H1 (cell line): ENCODE measurements around the gene SSH2. TPM values are rescaled to one million over a fixed set of nuclear protein-coding genes. Genes with fewer than 3 reads are reported as not detected.

Experiments
- CTCF ChIA-PET: fragments of 300-600 bp; sonication (Branson Sonifier 250); formaldehyde crosslinking; loops from one replicate; lab custom pipeline; 2021; ENCODE audit not compliant: partially characterized antibody; lab: Charles Lee
- POLR2A ChIA-PET: fragments of 300-600 bp; sonication (Branson Sonifier 250); formaldehyde crosslinking; loops from one replicate; lab custom pipeline; 2021; ENCODE audit warnings: inconsistent platforms; ENCODE audit not compliant: partially characterized antibody; lab: Charles Lee
- DNase-seq, 2 experiments: peaks; one replicate each; pipeline versions ENCODE4 v3.0.0 to v3.0.0-alpha.2; 2010 to 2022; ENCODE audit warnings: low spot score in 2 of 2, low read depth in 1 of 2, mixed read lengths in 1 of 2
- FAIRE-seq: peaks from 2 replicates; lab custom pipeline; 2011; peaks lifted over from hg19 to GRCh38; lab: Jason Lieb, UNC
- H2AFZ ChIP-seq: 2 replicates; pipeline ENCODE4 v1.8.1; 2012; ENCODE audit warnings: low read length, inconsistent platforms
- H2AK5ac ChIP-seq: 2 replicates; pipeline ENCODE4 v1.6.1; 2013; ENCODE audit warnings: low read depth, low read length
- H2BK120ac ChIP-seq: replicated peaks from 2 replicates; pipeline ENCODE3; 2013; ENCODE audit warnings: low read depth, low read length, inconsistent platforms
- H2BK12ac ChIP-seq: 2 replicates; pipeline ENCODE4 v1.6.1; 2013; ENCODE audit warnings: low read depth, low read length
- H2BK15ac ChIP-seq: 2 replicates; pipeline ENCODE4 v1.6.1; 2013; ENCODE audit warnings: low read length
- H2BK20ac ChIP-seq: 2 replicates; pipeline ENCODE4 v1.6.1; 2013; ENCODE audit warnings: low read length
- H2BK5ac ChIP-seq: 2 replicates; pipeline ENCODE4 v1.6.1; 2013; ENCODE audit warnings: low read depth, low read length
- H3K14ac ChIP-seq: 2 replicates; pipeline ENCODE4 v1.6.1; 2013; ENCODE audit warnings: inconsistent platforms; ENCODE audit not compliant: insufficient read length
- H3K18ac ChIP-seq: 2 replicates; pipeline ENCODE4 v1.6.1; 2013; ENCODE audit warnings: low read length; ENCODE audit errors: extremely low read depth
- H3K23ac ChIP-seq: 2 replicates; pipeline ENCODE4 v1.6.1; 2013; ENCODE audit warnings: inconsistent platforms; ENCODE audit not compliant: insufficient read length
- H3K23me2 ChIP-seq: 2 replicates; pipeline ENCODE4 v1.6.1; 2013; ENCODE audit warnings: low read depth, low read length
- H3K27ac ChIP-seq: 2 replicates; pipeline ENCODE4 v1.6.1; 2011; ENCODE audit warnings: low read depth, low read length, inconsistent platforms
- H3K27me3 ChIP-seq, 4 experiments: replicated peaks in 1 of 4; 1 replicate in 1 of 4; 2 replicates in 3 of 4; pipeline versions ENCODE4 v1.6.1 to v1.8.1; 2011 to 2013; ENCODE audit warnings: low read length in 3 of 4, mild to moderate bottlenecking in 3 of 4, inconsistent platforms in 2 of 4, mixed read lengths in 2 of 4, moderate library complexity in 1 of 4; ENCODE audit not compliant: control insufficient read depth in 3 of 4, insufficient read depth in 3 of 4; ENCODE audit errors: extremely low read depth in 1 of 4
- H3K36me3 ChIP-seq, 4 experiments: 2 replicates each; pipeline versions ENCODE4 v1.6.1 to v1.8.1; 2011 to 2013; ENCODE audit warnings: mild to moderate bottlenecking in 4 of 4, low read length in 3 of 4, moderate library complexity in 2 of 4, control low read depth in 1 of 4, inconsistent platforms in 1 of 4; ENCODE audit not compliant: insufficient read depth in 4 of 4, control insufficient read depth in 2 of 4
- H3K4ac ChIP-seq: replicated peaks from 2 replicates; pipeline ENCODE3; 2013; ENCODE audit warnings: low read length, low read depth, mixed read lengths, inconsistent platforms; ENCODE audit not compliant: insufficient read length
- H3K4me1 ChIP-seq, 4 experiments: replicated peaks in 1 of 4; 1 replicate in 1 of 4; 2 replicates in 3 of 4; pipeline versions ENCODE4 v1.6.1 to v1.8.1; 2011 to 2013; ENCODE audit warnings: low read length in 3 of 4, inconsistent platforms in 2 of 4, mixed read lengths in 1 of 4; ENCODE audit not compliant: insufficient read depth in 4 of 4, control insufficient read depth in 3 of 4
- H3K4me2 ChIP-seq, 2 experiments: 2 replicates each; pipeline versions ENCODE4 v1.6.1 to v1.8.1; 2011 to 2013; ENCODE audit warnings: low read depth in 2 of 2, low read length in 2 of 2, control low read depth in 1 of 2, inconsistent platforms in 1 of 2, mild to moderate bottlenecking in 1 of 2; ENCODE audit not compliant: insufficient read depth in 1 of 2
- H3K4me3 ChIP-seq, 4 experiments: fragments of 200-600, 300-600 bp in 1 of 4; sonication (generic), shearing (Covaris generic), sonication (Bioruptor Twin) in 1 of 4; 2 replicates each; pipeline versions ENCODE4 v1.5.1 to v1.8.1; 2011 to 2016; ENCODE audit warnings: low read length in 4 of 4, low read depth in 3 of 4, control low read depth in 2 of 4, inconsistent platforms in 2 of 4, mild to moderate bottlenecking in 2 of 4, mixed read lengths in 1 of 4, moderate library complexity in 1 of 4; ENCODE audit not compliant: insufficient read depth in 2 of 4; ENCODE audit errors: extremely low read depth in 1 of 4
- H3K56ac ChIP-seq: replicated peaks from 2 replicates; pipeline ENCODE3; 2013; ENCODE audit warnings: low read depth, mild to moderate bottlenecking, mixed read lengths, low read length, inconsistent platforms; ENCODE audit not compliant: insufficient read length
- H3K79me1 ChIP-seq: 2 replicates; pipeline ENCODE4 v1.6.1; 2013; ENCODE audit warnings: low read depth, low read length, control low read depth
- H3K79me2 ChIP-seq, 2 experiments: 2 replicates each; pipeline versions ENCODE4 v1.6.1 to v1.8.1; 2012 to 2013; ENCODE audit warnings: low read length in 2 of 2, mild to moderate bottlenecking in 2 of 2, inconsistent platforms in 1 of 2; ENCODE audit not compliant: insufficient read depth in 2 of 2, control insufficient read depth in 1 of 2
- H3K9ac ChIP-seq, 4 experiments: replicated peaks in 1 of 4; 1 replicate in 1 of 4; 2 replicates in 3 of 4; pipeline versions ENCODE4 v1.6.1 to v1.8.1; 2011 to 2013; ENCODE audit warnings: low read depth in 3 of 4, low read length in 3 of 4, control low read depth in 2 of 4, mild to moderate bottlenecking in 2 of 4, moderate library complexity in 2 of 4, inconsistent platforms in 1 of 4; ENCODE audit errors: extremely low read depth in 1 of 4
- H3K9me3 ChIP-seq, 2 experiments: 2 replicates each; pipeline versions ENCODE4 v1.6.1 to v1.8.1; 2012 to 2013; ENCODE audit warnings: mild to moderate bottlenecking in 2 of 2, moderate library complexity in 2 of 2, control low read depth in 1 of 2, inconsistent platforms in 1 of 2, low read depth in 1 of 2, low read length in 1 of 2, mixed read lengths in 1 of 2; ENCODE audit not compliant: insufficient read depth in 2 of 2
- H4K20me1 ChIP-seq, 2 experiments: replicated peaks in 1 of 2; 2 replicates each; pipeline versions ENCODE3 to v1.8.1; 2011 to 2013; ENCODE audit warnings: inconsistent platforms in 2 of 2, low read length in 2 of 2, mild to moderate bottlenecking in 1 of 2; ENCODE audit not compliant: insufficient read depth in 2 of 2, control insufficient read depth in 1 of 2
- H4K5ac ChIP-seq: 2 replicates; pipeline ENCODE4 v1.6.1; 2013; ENCODE audit warnings: low read length, low read depth, mixed read lengths, inconsistent platforms; ENCODE audit not compliant: insufficient read length
- H4K8ac ChIP-seq: 2 replicates; pipeline ENCODE4 v1.8.0; 2013; ENCODE audit warnings: mild to moderate bottlenecking, moderate library complexity, low read length, inconsistent platforms; ENCODE audit not compliant: insufficient read depth; ENCODE audit errors: extremely low read depth
- H4K91ac ChIP-seq: replicated peaks from 2 replicates; pipeline ENCODE3; 2013; ENCODE audit warnings: low read length, mixed read lengths, inconsistent platforms; ENCODE audit not compliant: insufficient read length
- WGBS, 2 experiments: shearing (Covaris generic) in 1 of 2; methylation state at CpG; one replicate each; pipeline versions ENCODE4 v1.1.6 to v1.1.7; 2013 to 2015; ENCODE audit warnings: low lambda C conversion rate in 2 of 2, mixed read lengths in 2 of 2, inconsistent platforms in 1 of 2, low coverage in 1 of 2, missing lambda C conversion rate in 1 of 2; ENCODE audit not compliant: insufficient replicate concordance in 2 of 2, insufficient coverage in 1 of 2, insufficient read length in 1 of 2; ENCODE audit errors: extremely low coverage in 1 of 2, missing lambda C conversion rate in 1 of 2; 5-methylcytosine and 5-hydroxymethylcytosine counted together
- polyA plus RNA-seq, 7 experiments: library from polyadenylated mRNA; depleted of rRNA in 3 of 7; stranded (reverse) in 5 of 7; unstranded in 2 of 7; fragments of >200 nt in 5 of 7; fragments of 200-250 nt in 2 of 7; gene quantifications; 1 replicate in 5 of 7; 2 replicates in 1 of 7; 4 replicates in 1 of 7; pipeline versions ENCODE4 v1.2.1 to v1.2.3, GENCODE V29; 2011 to 2013; ENCODE audit warnings: missing spikeins in 2 of 7, mixed read lengths in 2 of 7
- total RNA-seq: library from RNA; stranded (reverse); fragmentation: NEBNext Ultra II Directional; extraction: Animal tissue kit (Norgen Biotek cat#: 25700); gene quantifications from 2 replicates; pipeline ENCODE4 v1.2.1, GENCODE V29; 2021

Gene SSH2
- total and polyA plus RNA-seq, 2 of the 8 experiments (the other 6 are each of a cell fraction or from before 2014, with no cell fraction given) = 5.2 to 15.9 TPM

GRCh38 chr17:29578626-29579485 lies 351.2 kb downstream of the SSH2 start:
- H3K4me3 ChIP-seq = no peak overlapping the region
- H3K18ac ChIP-seq = no peak overlapping the region
- no peaks in the 10 kb centered on the region for H3K23me2 ChIP-seq
- CTCF ChIA-PET = interaction anchor here (0.7 to 15.3 kb wide), 13 partner anchors 9 to 515 kb away, joined by 3 to 193 read pairs (median 4); partner anchors contain the start of genes ABHD15, ANKRD13B and CORO6
- H2AFZ ChIP-seq = no peak overlapping the region
- no peak overlapping the region for H3K14ac ChIP-seq
- POLR2A ChIA-PET = interaction anchor here (1.0 to 5.1 kb wide), 4 partner anchors 9 to 19 kb away, joined by 3 to 19 read pairs (median 4); partner anchors contain the start of gene ANKRD13B
- DNase-seq (no peak), FAIRE-seq (no peak)
- H4K91ac ChIP-seq = no peak overlapping the region
- H3K4ac ChIP-seq = no peak overlapping the region
- peaks cover 0 to under 1% of the 10 kb centered on the region in 2 experiments; a peak in 1 of 4 replicates for H3K79me2 ChIP-seq
- H2BK20ac ChIP-seq = no peak overlapping the region
- H3K9ac ChIP-seq = no peak overlapping the region
- no peak overlapping the region for H3K23ac ChIP-seq
- no peak overlapping the region for H2BK5ac ChIP-seq
- no peak overlapping the region for H2BK120ac ChIP-seq
- H3K4me2 ChIP-seq = no peak overlapping the region
- peaks cover 14 to 33% (median 15%) of the 10 kb centered on the region in 4 experiments; a peak in 6 of 8 replicates for H3K36me3 ChIP-seq
- peaks cover 0 to 13% of the 10 kb centered on the region in 2 experiments for H4K20me1 ChIP-seq
- H4K5ac ChIP-seq = no peak overlapping the region
- no peak overlapping the region for H2AK5ac ChIP-seq
- no peaks in the 10 kb centered on the region for H3K27me3 ChIP-seq
- H4K8ac ChIP-seq = no peak overlapping the region
- H3K4me1 ChIP-seq = no peaks in the 10 kb centered on the region; a peak in 1 of 7 replicates
- H3K9me3 ChIP-seq = no peaks in the 10 kb centered on the region
- peaks cover 3% of the 10 kb centered on the region; the same call in 1 of the 2 replicates for H3K79me1 ChIP-seq
- H3K27ac ChIP-seq = no peak overlapping the region
- WGBS, 2 experiments = 91% methylated on average over 14 of the region's 14 CpGs; no CpG with 5 or more reads in 1 of the 2 experiments
- no peak overlapping the region for H2BK15ac ChIP-seq
- H2BK12ac ChIP-seq = no peak overlapping the region
- H3K56ac ChIP-seq = no peak overlapping the region
